Measurements from ENCODE around the gene NTRK2.

GRCh38 chr9:84829997-84830696, 160.6 kb downstream of the NTRK2 start:
- TF ChIP-seq POLR2A (IDR thresholded peaks at IDR 0.05) = no peak
- no peak for TF ChIP-seq CTCF (IDR thresholded peaks at IDR 0.05)
